Measurements from ENCODE around the gene AOC2. TPM values are rescaled to one million over a fixed set of nuclear protein-coding genes. Genes with fewer than 3 reads are reported as not detected.

Gene AOC2
- total and polyA plus RNA-seq, 2 of the 13 experiments (the other 11 are each of a cell fraction or from before 2014, with no cell fraction given) = 1.2 to 3.3 TPM

- Histone ChIP-seq H3K27ac (ENCODE audit: extremely low read length, insufficient read depth, low read length) (peak overlapping the region; percentile 77), H3K27me3 (ENCODE audit: control insufficient read depth in 1 of 2, insufficient read depth in 2 of 2, low read length in 2 of 2) (no peaks in the 10 kb centered on the region), H3K9me3 (ENCODE audit: low read length) (no peaks in the 10 kb centered on the region), H2AFZ (ENCODE audit: low read length) (no peak overlapping the region), H3K4me1 (ENCODE audit: insufficient read depth, low read length) (peaks cover 76% of the 10 kb centered on the region), H3K36me3 (replicated peaks in 1 of 2; ENCODE audit: control insufficient read depth in 1 of 2, insufficient read depth in 2 of 2, low read length in 2 of 2) (no peaks in the 10 kb centered on the region; a peak in 1 of 5 replicates), H4K20me1 (ENCODE audit: insufficient read depth, low read length) (no peaks in the 10 kb centered on the region), H3K4me3 (replicated peaks in 1 of 3; ENCODE audit: insufficient read depth in 1 of 3, low read depth in 2 of 3, low read length in 3 of 3) (peak overlapping the region; percentile 52 to 71 (median 53); a peak in 4 of 6 replicates), H3K4me2 (ENCODE audit: low read depth, low read length) (peak overlapping the region; percentile 80), H3K9ac (ENCODE audit: insufficient read depth, low read depth, low read length) (peak overlapping the region; percentile 32), H3K79me2 (ENCODE audit: insufficient read depth, low read length) (peaks cover 10% of the 10 kb centered on the region)
- ChIA-PET CTCF (ENCODE audit: low intra/inter-chr PET ratio, low total read pairs) (no interaction called here), POLR2A (interaction anchor here (1.1 to 4.1 kb wide), 8 partner anchors 8 to 80 kb away, joined by 3 to 36 read pairs (median 10); partner anchors contain the start of genes AOC2 and VPS25)
- intact Hi-C loops (cut with micrococcal nuclease; ENCODE audit: unreplicated experiment) = loop anchor here (2.0 kb wide), 1 partner anchor 13 kb away; no protein-coding TSS in a partner anchor
- FAIRE-seq = no peak
- WGBS (ENCODE audit: low lambda C conversion rate) = 29% methylated on average over 5 of the region's 5 CpGs
- in situ Hi-C loops (cut with HindIII; ENCODE audit: extremely low pct_ligation_motif_present, low pct_unique_long_range_greater_than_20kb) = no loop called here
- DNase-seq (ENCODE audit: low spot score) = no peak
- ATAC-seq = peak; percentile 9
- BruUV-seq (replicated peaks) = no TSS peak
- 0 out of 2 replicates have a peak, but pooled peaks have one; percentile 59 for TF ChIP-seq MEF2D (CRISPR knock-in tag; IDR thresholded peaks at IDR 0.05)
- TF ChIP-seq ATF1 (CRISPR knock-in tag; IDR thresholded peaks at IDR 0.05) = no peak
- 0 out of 2 replicates have a peak, but pooled peaks have one; percentile 59 for TF ChIP-seq ZNF558 (CRISPR knock-in tag; IDR thresholded peaks at IDR 0.05; ENCODE audit: borderline replicate concordance)
- TF ChIP-seq SMAD1 (CRISPR knock-in tag; IDR thresholded peaks at IDR 0.05; ENCODE audit: borderline replicate concordance, low read depth) = no peak
- TF ChIP-seq SP2 (CRISPR knock-in tag; IDR thresholded peaks at IDR 0.05) = no peak
- no peak; the same call in 1 of the 2 replicates for TF ChIP-seq ZBTB39 (CRISPR knock-in tag; IDR thresholded peaks at IDR 0.05)
- no peak for TF ChIP-seq TARDBP (CRISPR knock-in tag; IDR thresholded peaks at IDR 0.05)
- TF ChIP-seq POLR2A (IDR thresholded peaks at IDR 0.05; ENCODE audit: insufficient read depth in 1 of 2, low read depth in 2 of 2, low read length in 2 of 2) = no peak
- TF ChIP-seq NFKB2 (CRISPR knock-in tag; IDR thresholded peaks at IDR 0.05; ENCODE audit: borderline replicate concordance) = peak; percentile 28; the same call in 1 of the 2 replicates
- no peak for TF ChIP-seq TFE3 (CRISPR knock-in tag; IDR thresholded peaks at IDR 0.05)
- TF ChIP-seq HINFP (CRISPR knock-in tag; IDR thresholded peaks at IDR 0.05; ENCODE audit: low read depth) = 0 out of 2 replicates have a peak, but pooled peaks have one; percentile 7
- TF ChIP-seq NCOA2 (CRISPR knock-in tag; IDR thresholded peaks at IDR 0.05) = no peak
- TF ChIP-seq KAT7 (CRISPR knock-in tag; IDR thresholded peaks at IDR 0.05; ENCODE audit: borderline replicate concordance) = no peak
- TF ChIP-seq HNRNPL (IDR thresholded peaks at IDR 0.05; ENCODE audit: low read depth, low read length) = no peak
- no peak for TF ChIP-seq PAF1 (CRISPR knock-in tag; IDR thresholded peaks at IDR 0.05)
- 0 out of 2 replicates have a peak, but pooled peaks have one; percentile 15 for TF ChIP-seq ZNF83 (CRISPR knock-in tag; IDR thresholded peaks at IDR 0.05; ENCODE audit: borderline replicate concordance)
- TF ChIP-seq TCF12 (IDR thresholded peaks at IDR 0.05) = no peak
- no peak; the same call in 1 of the 2 replicates for TF ChIP-seq TCF12 (CRISPR knock-in tag; IDR thresholded peaks at IDR 0.05)
Measured at GRCh38 chr17:42853597-42853967, 9.2 kb downstream of the AOC2 start.

Measured in HepG2 (cell line).